Cardiac fibroblast (primary cell): Measurements from ENCODE around the gene EYS.
"Not testable (repeated sequence)": the region's sequence is repeated elsewhere in the genome, so short reads cannot be mapped to it uniquely, and the experiment has no call there.

Experiments
- DNase-seq, 2 donors: peaks; one replicate each; pipeline versions ENCODE4 v3.0.0 to v3.0.0-alpha.2; 2010; ENCODE audit warnings: low read depth in 2 of 2
- H3K4me3 ChIP-seq, 2 donors: replicated peaks in 1 of 2; 1 replicate in 1 of 2; 2 replicates in 1 of 2; pipeline ENCODE4 v1.5.1; 2011; ENCODE audit warnings: low read depth in 2 of 2, low read length in 2 of 2, mild to moderate bottlenecking in 2 of 2, moderate library complexity in 1 of 2
- CTCF ChIP-seq: IDR thresholded peaks from one replicate; pipeline ENCODE4 v1.5.1; 2011; ENCODE audit warnings: low read depth, mild to moderate bottlenecking, low read length, inconsistent platforms

The EYS gene

DNA sequence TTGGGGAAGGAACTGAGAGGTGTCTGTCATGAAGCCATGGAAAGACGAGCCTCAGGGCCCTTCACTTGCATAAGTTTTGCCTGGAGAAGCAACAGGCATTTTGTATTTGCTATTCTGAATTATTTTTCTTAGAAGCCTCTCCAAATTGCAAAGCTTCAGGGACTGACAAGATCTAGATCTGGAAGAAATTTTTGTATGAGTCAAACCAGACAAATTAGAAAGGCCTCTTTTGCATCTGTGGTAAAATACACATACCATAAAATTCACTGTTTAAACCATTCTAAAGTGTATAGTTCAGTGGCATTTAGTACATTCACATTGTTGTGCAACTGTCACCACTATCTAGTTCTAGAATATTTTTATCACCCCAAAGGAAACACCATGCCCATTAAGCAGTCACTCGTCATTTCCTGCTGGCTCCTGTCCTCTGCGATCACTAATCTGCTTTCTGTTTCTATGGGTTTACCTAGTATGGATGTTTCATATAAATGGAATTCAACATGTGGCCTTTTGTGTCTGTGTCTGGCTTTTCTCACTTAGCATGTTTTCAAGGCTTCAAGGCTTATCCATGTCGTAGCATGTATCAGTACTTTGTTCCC is 1802.3 kb downstream of the EYS start:
- DNase-seq, result peak; percentile 90 to 93
- TF ChIP-seq CTCF, result no peak
- no peak overlapping the region for H3K4me3 ChIP-seq

- no peak overlapping the region for H3K4me3 ChIP-seq
- peak; percentile 26 to 76 for DNase-seq
- TF ChIP-seq CTCF, result no peak
These were observed 1807.5 kb downstream of the EYS start for GRCh38 chr6:63899550-63899949.

GRCh38 chr6:63897952-63898351 is 1809.1 kb downstream of the EYS start:
- peak; percentile 17 to 40 for DNase-seq
- no peak for TF ChIP-seq CTCF
- H3K4me3 ChIP-seq, result no peak overlapping the region

- no peak overlapping the region for H3K4me3 ChIP-seq
- DNase-seq, result peak; percentile 65 to 67
- TF ChIP-seq CTCF, result no peak
These were observed 1809.6 kb downstream of the EYS start for GRCh38 chr6:63897459-63897858.

- no peak for DNase-seq
- TF ChIP-seq CTCF, result no peak
These were observed 1818.6 kb downstream of the EYS start for GRCh38 chr6:63888416-63888815.

DNA sequence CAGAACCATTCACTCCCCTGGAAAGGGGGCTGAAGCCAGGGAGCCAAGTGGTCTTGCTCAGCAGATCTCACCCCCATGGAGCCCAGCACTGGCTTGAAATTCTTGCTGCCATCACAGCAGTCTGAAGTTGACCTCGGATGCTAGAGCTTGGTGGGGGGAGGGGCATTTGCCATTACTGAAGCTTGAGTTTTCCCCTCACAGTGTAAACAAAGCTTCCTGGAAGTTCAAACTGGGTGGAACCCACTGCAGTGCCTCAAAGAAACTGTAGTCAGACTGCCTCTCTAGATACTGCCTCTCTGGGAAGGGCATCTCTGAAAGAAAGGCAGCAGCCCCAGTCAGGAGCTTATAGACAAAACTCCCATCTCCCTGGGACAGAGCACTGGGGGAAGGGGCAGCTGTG is 1819.2 kb downstream of the EYS start:
- H3K4me3 ChIP-seq, DNase-seq: not testable (repeated sequence)

More at GRCh38 chr6:63888416-63888815, 1818.6 kb downstream of the EYS start:
- no peak overlapping the region for H3K4me3 ChIP-seq

GRCh38 chr6:63887002-63887751 is 1819.8 kb downstream of the EYS start:
- no peak overlapping the region for H3K4me3 ChIP-seq
- no peak for TF ChIP-seq CTCF
- no peak for DNase-seq
